ENCODE results near the gene TBCE. TPM values are rescaled to one million over a fixed set of nuclear protein-coding genes. Genes with fewer than 3 reads are reported as not detected.

The TBCE gene
- total RNA-seq, 1 experiment from 2014 or later: 30.3 TPM

- no peak for DNase-seq (ENCODE audit: low read depth)
Observed at GRCh38 chr1:235409042-235409820, 42.0 kb downstream of the TBCE start.

DNA sequence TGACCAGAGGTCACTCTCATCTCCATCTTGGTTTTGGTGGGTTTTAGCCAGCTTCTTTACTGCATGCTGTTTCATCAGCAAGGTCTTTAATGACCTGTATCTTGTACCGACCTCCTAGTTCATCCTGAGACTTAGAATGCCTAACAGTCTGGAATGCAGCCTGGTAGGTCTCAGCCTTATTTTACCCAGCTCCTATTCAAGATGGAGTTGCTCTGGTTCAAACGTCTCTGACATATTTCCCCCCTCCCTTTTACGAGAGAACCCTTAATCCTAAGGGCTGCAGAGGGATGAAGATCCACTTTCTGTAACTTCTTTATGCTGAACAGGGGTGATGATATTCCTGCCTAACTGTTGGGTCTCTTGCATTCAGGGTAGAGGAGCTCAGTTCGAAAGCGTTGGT is 43.2 kb downstream of the TBCE start:
- DNase-seq (ENCODE audit: low read depth): no peak

GRCh38 chr1:235411489-235412486 is 44.6 kb downstream of the TBCE start:
- peak; percentile 73 for DNase-seq (ENCODE audit: low read depth)

GRCh38 chr1:235415008-235415904 is 48.0 kb downstream of the TBCE start:
- DNase-seq (ENCODE audit: low read depth): peak; percentile 80

DNA sequence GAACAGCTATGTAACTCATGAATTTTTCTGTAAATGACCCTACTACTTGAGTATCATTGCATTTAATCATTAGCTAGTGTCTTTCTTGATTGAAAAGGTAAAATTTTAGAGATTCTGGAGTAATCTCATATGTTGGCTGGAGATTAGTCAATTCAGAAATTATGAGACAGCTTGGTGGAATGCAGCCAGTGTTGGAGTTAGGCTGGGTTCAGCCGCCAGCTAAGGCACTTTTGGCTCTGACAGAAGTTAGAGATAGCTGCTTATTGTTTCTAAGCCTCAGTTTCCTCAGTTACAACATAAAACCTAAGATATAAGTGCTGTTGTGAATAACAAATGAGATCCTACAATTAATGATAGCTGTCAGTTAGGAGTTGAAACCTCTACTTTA is 49.4 kb downstream of the TBCE start:
- peak; percentile 61 for DNase-seq (ENCODE audit: low read depth)

GRCh38 chr1:235417086-235417697 is 50.0 kb downstream of the TBCE start:
- DNase-seq (ENCODE audit: low read depth): peak; percentile 75

DNA sequence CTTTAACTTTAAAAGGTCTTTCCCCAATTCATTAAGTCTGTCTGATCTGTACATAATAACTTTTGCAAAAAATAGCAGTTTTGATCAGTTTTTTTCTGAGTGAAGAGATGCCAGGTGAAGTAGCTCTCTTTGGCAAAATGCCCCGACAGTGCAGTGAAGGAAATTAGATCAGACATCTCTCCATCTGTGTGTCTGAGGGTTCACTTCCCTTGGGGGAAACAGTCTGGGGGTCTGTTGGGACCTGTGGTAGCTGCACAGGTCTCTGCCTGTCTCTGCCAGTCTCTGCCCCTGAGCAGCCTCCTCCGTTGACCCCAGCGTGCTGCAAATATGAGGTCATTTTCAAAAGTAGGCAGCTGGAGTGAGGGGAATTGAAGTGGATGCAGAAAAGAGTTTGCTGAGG is 54.5 kb downstream of the TBCE start:
- DNase-seq (ENCODE audit: low read depth): no peak

- no peak for DNase-seq (ENCODE audit: low read depth)
Observed at GRCh38 chr1:235423214-235423652, 56.0 kb downstream of the TBCE start.

DNA sequence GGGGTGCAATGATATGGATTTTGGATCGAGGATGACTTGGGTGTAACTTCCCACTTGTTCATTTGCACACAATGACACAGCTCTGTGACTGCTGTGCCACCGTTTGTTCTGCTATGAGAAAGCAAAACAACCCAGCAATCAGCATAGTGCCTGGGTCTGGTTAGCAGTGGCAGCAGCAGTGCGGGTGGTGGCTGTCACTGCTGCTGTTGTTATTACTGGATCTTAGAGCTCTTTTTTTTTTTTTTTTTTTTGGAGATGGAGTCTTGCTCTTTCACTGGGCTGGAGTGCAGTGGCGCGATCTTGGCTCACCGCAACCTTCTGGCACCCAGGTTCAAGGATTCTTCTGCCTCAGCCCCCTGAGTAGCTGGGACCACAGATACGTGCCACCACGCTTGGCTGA is 56.9 kb downstream of the TBCE start:
- no peak for DNase-seq (ENCODE audit: low read depth)

DNA sequence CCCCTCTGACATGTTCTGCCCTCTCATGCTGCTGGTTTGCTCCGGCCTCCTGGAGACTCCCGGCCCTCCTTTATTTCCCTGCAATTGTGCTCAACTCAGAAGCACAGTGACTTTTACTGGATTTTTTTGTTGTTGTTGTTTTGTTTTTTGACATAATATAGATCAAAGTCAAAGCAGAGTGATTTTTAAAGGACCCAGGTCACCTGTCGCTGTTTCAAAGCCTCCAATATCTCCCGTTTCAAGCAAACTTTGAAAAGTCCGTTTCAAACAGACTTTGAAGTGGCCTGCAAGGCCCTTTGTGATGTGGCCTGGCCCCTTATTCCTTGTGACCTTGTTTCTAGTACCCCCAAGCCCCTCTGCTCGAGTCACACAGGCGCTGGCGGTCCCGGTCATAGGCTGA is 58.1 kb downstream of the TBCE start:
- DNase-seq (ENCODE audit: low read depth): no peak

DNA sequence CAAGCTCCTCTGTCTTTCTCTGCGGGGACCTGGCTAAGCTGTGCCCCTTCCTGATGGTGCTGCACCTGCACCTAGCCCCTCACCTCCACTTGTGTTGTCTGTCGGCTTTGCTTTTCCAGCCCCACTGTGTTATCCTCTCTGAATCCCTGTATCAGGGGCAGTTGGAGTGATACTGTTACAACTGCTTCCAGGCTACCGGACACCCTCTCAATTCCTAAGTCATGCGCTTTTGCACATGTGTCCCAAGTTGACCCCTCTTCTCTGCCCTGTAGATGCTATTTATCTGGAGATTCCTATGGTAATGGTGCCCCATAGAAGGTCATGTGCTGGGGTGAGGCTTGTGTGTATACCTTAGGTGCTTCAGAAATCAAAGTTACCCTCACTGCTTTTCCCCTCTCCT is 58.9 kb downstream of the TBCE start:
- no peak for DNase-seq (ENCODE audit: low read depth)

GRCh38 chr1:235426680-235427079 is 59.5 kb downstream of the TBCE start:
- DNase-seq (ENCODE audit: low read depth): no peak

GRCh38 chr1:235427447-235427846 is 60.2 kb downstream of the TBCE start:
- DNase-seq (ENCODE audit: low read depth): no peak

DNA sequence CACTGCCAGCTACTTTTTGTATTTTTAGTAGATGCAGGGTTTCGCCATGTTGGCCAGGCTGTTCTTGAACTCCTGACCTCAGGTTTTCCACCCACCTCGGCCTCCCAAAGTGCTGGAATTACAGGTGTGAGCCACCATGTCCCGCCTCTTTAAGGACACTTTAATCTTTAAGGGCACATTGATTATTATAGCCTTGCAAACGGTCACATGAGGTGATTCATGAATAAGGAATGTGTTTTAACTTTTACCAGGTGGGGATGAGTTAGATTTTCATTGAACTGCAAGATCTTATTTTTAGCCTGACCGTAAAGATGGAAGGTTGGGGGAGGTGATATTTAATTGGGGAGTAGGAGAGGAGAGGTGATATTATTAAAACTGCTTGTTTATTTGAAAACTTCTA is 61.9 kb downstream of the TBCE start:
- peak; percentile 25 for DNase-seq (ENCODE audit: low read depth)

GRCh38 chr1:235430991-235431390 is 63.8 kb downstream of the TBCE start:
- DNase-seq (ENCODE audit: low read depth): no peak

GRCh38 chr1:235434001-235434400 is 66.8 kb downstream of the TBCE start:
- DNase-seq (ENCODE audit: low read depth): no peak

DNA sequence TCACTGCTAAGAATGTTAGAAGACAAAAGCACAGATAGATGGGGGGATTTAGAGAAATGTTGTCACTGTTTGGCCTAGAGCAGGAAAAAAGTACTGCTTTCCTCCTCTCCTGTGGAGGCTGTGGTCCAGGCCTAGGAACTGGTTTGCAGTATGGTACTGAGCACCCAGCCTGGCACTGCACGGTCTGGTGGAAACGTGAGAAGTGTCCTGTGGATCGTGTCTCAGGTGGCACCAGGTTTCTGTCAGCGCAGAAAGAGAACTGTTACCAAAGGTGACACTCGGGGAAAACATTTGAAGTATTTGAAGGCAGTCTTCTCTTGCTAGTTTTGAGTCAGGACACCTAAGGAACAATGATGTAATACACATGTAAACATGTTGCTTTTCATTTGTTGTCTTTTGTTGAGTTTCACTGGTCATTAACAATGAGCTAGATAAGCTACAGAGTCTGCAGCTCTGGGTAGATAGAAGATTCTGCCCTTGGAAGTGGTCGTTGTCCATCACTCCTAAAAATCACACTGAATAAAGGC is 74.0 kb downstream of the TBCE start:
- DNase-seq (ENCODE audit: low read depth): no peak

- DNase-seq (ENCODE audit: low read depth): peak; percentile 82
Observed at GRCh38 chr1:235442788-235443429, 75.7 kb downstream of the TBCE start.

DNA sequence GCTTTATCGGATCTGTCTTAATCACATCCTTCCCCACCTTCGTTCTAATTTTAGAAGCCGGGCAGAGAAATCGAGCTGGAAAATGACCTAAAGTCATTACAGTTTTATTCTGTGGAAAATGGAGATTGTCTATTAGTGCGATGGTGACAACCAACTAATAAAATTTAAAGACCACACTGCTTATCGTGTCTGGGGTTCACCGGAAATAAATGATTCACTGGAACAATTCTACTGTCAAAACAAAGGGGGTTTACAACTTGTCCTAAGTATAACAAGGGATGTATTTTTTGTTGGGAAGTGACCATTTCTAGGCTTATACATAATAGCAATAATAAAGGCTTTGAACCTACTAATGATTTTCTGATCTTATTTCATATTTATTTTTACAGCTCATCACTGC is 81.4 kb downstream of the TBCE start:
- DNase-seq (ENCODE audit: low read depth): no peak

- DNase-seq (ENCODE audit: low read depth): no peak
Observed at GRCh38 chr1:235450433-235450832, 83.2 kb downstream of the TBCE start.
